Measurements from ENCODE around the gene UQCRQ. TPM values are rescaled to one million over a fixed set of nuclear protein-coding genes. Genes with fewer than 3 reads are reported as not detected.

UQCRQ gene
- total RNA-seq, 1 donor from 2014 or later: 378 TPM

DNA sequence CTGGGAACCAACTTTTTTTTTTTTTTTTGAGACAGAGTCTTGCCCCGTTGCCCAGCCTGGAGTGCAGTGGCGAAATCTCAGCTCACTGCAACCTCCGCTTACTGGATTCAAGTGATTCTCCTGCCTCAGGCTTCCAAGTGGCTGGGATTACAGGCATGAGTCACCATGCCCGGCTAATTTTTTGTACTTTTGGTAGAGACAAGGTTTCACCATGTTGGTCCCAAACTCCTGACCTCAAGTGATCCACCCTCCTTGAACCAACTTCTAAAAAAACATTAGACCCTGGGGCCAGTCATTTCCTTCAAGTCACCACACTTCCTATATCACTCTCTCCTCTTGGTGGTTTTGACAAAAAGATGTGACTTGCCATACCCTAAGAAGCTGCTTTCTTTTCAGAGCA lies 25.1 kb upstream of the UQCRQ start:
- no peaks in the 10 kb centered on the region for H3K4me1 Mint-ChIP-seq (ENCODE audit: low read depth)
- H3K27me3 Mint-ChIP-seq (ENCODE audit: low read depth): no peaks in the 10 kb centered on the region
- DNase-seq (ENCODE audit: low spot score): no peak
- no peaks in the 10 kb centered on the region for H3K36me3 Mint-ChIP-seq (ENCODE audit: low read depth)
- H3K27ac Mint-ChIP-seq (ENCODE audit: unreplicated experiment): no peak overlapping the region
- TF ChIP-seq, protein P1, sequence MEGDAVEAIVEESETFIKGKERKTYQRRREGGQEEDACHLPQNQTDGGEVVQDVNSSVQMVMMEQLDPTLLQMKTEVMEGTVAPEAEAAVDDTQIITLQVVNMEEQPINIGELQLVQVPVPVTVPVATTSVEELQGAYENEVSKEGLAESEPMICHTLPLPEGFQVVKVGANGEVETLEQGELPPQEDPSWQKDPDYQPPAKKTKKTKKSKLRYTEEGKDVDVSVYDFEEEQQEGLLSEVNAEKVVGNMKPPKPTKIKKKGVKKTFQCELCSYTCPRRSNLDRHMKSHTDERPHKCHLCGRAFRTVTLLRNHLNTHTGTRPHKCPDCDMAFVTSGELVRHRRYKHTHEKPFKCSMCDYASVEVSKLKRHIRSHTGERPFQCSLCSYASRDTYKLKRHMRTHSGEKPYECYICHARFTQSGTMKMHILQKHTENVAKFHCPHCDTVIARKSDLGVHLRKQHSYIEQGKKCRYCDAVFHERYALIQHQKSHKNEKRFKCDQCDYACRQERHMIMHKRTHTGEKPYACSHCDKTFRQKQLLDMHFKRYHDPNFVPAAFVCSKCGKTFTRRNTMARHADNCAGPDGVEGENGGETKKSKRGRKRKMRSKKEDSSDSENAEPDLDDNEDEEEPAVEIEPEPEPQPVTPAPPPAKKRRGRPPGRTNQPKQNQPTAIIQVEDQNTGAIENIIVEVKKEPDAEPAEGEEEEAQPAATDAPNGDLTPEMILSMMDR (IDR thresholded peaks at IDR 0.05): no peak
- H3K4me3 Mint-ChIP-seq (ENCODE audit: unreplicated experiment): no peak overlapping the region
- H3K9me3 Mint-ChIP-seq (ENCODE audit: low read depth): no peaks in the 10 kb centered on the region

DNA sequence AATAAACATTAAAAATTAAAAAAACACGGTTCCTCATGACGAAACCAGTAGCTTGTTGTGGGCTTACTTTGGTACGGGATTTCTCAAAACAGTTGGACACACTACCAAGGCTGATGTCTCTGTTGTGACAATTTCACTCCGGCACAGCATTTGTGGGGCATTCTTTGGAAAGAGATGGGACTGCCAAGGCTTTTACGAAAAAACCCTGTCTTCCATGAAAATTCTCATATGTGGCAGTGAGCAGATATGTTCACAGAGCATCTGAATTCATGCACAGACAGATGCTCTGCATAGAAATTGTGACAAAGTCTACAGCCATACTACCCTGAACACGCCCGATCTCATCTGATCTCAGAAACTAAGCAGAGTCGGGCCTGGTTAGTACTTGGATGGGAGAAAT lies 18.2 kb upstream of the UQCRQ start:
- no peaks in the 10 kb centered on the region for H3K9me3 Mint-ChIP-seq (ENCODE audit: low read depth)
- no peaks in the 10 kb centered on the region for H3K27me3 Mint-ChIP-seq (ENCODE audit: low read depth)
- no peak overlapping the region for H3K27ac Mint-ChIP-seq (ENCODE audit: unreplicated experiment)
- TF ChIP-seq, protein P1 (IDR thresholded peaks at IDR 0.05): no peak
- no peak for DNase-seq (ENCODE audit: low spot score)
- H3K4me1 Mint-ChIP-seq (ENCODE audit: low read depth): no peaks in the 10 kb centered on the region
- no peak overlapping the region for H3K4me3 Mint-ChIP-seq (ENCODE audit: unreplicated experiment)
- H3K36me3 Mint-ChIP-seq (ENCODE audit: low read depth): no peaks in the 10 kb centered on the region

- no peaks in the 10 kb centered on the region for H3K4me1 Mint-ChIP-seq (ENCODE audit: low read depth)
- H3K27ac Mint-ChIP-seq (ENCODE audit: unreplicated experiment): no peak overlapping the region
Measured at GRCh38 chr5:132849347-132849746, 17.1 kb upstream of the UQCRQ start.

DNA sequence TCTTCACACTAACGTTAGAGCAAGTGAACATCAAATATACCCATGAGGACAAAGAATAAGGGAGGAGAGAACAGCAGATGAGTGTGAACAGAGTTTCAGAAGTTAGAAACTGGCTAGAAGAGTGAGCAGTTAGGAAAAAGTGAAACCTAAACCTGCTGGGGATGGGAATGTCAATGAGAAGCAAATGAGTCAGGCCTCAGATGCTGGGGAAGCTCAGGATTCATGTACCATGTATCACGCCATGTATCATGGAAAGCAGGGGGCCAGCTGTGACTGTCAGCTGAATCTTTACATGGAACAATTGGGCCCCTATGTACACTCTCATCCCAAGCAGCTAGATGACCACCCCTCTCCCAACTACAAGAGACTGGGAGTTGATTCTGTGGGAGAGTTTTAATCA lies 16.4 kb upstream of the UQCRQ start:
- H3K4me1 Mint-ChIP-seq (ENCODE audit: low read depth): no peaks in the 10 kb centered on the region
- H3K36me3 Mint-ChIP-seq (ENCODE audit: low read depth): no peaks in the 10 kb centered on the region
- H3K4me3 Mint-ChIP-seq (ENCODE audit: unreplicated experiment): no peak overlapping the region
- H3K27ac Mint-ChIP-seq (ENCODE audit: unreplicated experiment): no peak overlapping the region
- no peak for DNase-seq (ENCODE audit: low spot score)
- H3K9me3 Mint-ChIP-seq (ENCODE audit: low read depth): no peaks in the 10 kb centered on the region
- H3K27me3 Mint-ChIP-seq (ENCODE audit: low read depth): no peaks in the 10 kb centered on the region
- TF ChIP-seq, protein P1 (IDR thresholded peaks at IDR 0.05): no peak

More at GRCh38 chr5:132849347-132849746, 17.1 kb upstream of the UQCRQ start:
- TF ChIP-seq, protein P1 (IDR thresholded peaks at IDR 0.05): no peak
- no peak for DNase-seq (ENCODE audit: low spot score)
- Mint-ChIP-seq H3K36me3 (ENCODE audit: low read depth) (no peaks in the 10 kb centered on the region), H3K27me3 (ENCODE audit: low read depth) (no peaks in the 10 kb centered on the region), H3K4me3 (ENCODE audit: unreplicated experiment) (no peak overlapping the region), H3K9me3 (ENCODE audit: low read depth) (no peaks in the 10 kb centered on the region)

DNA sequence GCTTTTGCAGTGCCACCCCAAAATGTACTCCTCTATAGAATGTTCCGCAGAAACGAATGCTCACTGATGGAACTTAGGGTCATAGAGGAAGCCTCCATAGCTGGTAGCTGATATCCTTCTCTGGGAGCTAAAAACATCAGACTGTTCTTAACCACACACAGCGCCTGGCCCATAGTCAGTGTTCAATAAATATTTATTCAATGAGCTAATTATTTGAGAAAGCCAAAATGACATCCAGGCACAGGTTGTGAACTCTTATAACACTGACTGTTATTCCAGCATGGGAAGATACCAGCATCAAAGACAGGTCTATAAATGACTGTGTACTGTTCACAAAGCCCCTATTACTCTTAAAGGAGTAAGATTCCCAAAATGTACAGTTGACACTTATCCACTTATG lies 13.1 kb upstream of the UQCRQ start:
- no peak overlapping the region for H3K27ac Mint-ChIP-seq (ENCODE audit: unreplicated experiment)
- DNase-seq (ENCODE audit: low spot score): no peak
- H3K4me1 Mint-ChIP-seq (ENCODE audit: low read depth): no peaks in the 10 kb centered on the region
- H3K9me3 Mint-ChIP-seq (ENCODE audit: low read depth): no peaks in the 10 kb centered on the region
- H3K36me3 Mint-ChIP-seq (ENCODE audit: low read depth): no peaks in the 10 kb centered on the region
- H3K4me3 Mint-ChIP-seq (ENCODE audit: unreplicated experiment): no peak overlapping the region
- TF ChIP-seq, protein P1 (IDR thresholded peaks at IDR 0.05): no peak
- peaks cover 2% of the 10 kb centered on the region for H3K27me3 Mint-ChIP-seq (ENCODE audit: low read depth)
